Activated CD4-positive, CD25-positive, alpha-beta regulatory T cell treated with anti-CD3 and anti-CD28 coated beads, Interleukin-2, amount 50 U/mL, for 72 hours (primary cell): ENCODE measurements around the gene PLD2.
A peak's percentile ranks its signal among the peaks of the same experiment; 100 is the strongest.

Source experiments
- DNase-seq: peaks from one replicate; pipeline ENCODE4 v3.0.0; 2021

The PLD2 gene

GRCh38 chr17:4806777-4807604 is at the start of gene PLD2:
Gene PLD2, plus strand, starts transcription at chr17:4807152. Its CDS starts 621 bp downstream, at chr17:4807773.
- peak; percentile 92 for DNase-seq

GRCh38 chr17:4759776-4760236 is 47.1 kb upstream of the PLD2 start:
- no peak for DNase-seq

GRCh38 chr17:4764595-4764994 is 42.4 kb upstream of the PLD2 start:
- DNase-seq = no peak

GRCh38 chr17:4766201-4766600 is 40.8 kb upstream of the PLD2 start:
- no peak for DNase-seq

GRCh38 chr17:4766723-4767122 is 40.2 kb upstream of the PLD2 start:
- no peak for DNase-seq

GRCh38 chr17:4768298-4768697 is 38.7 kb upstream of the PLD2 start:
- DNase-seq = no peak

- no peak for DNase-seq
These were observed 37.3 kb upstream of the PLD2 start for GRCh38 chr17:4769628-4770027.

GRCh38 chr17:4771519-4772234 is 35.3 kb upstream of the PLD2 start, which contains the start of gene TM4SF5:
Gene TM4SF5, plus strand, starts transcription at chr17:4771886. Its CDS starts 37 bp downstream, at chr17:4771923.
- DNase-seq = no peak

- no peak for DNase-seq
These were observed 34.7 kb upstream of the PLD2 start for GRCh38 chr17:4772235-4772613.

GRCh38 chr17:4777969-4778760 is 28.8 kb upstream of the PLD2 start:
- no peak for DNase-seq

GRCh38 chr17:4780325-4780955 is 26.5 kb upstream of the PLD2 start:
- no peak for DNase-seq

GRCh38 chr17:4782652-4783051 is 24.3 kb upstream of the PLD2 start:
- DNase-seq = peak; percentile 30

- DNase-seq = no peak
These were observed 21.4 kb upstream of the PLD2 start for GRCh38 chr17:4785311-4786105.

GRCh38 chr17:4786106-4786511 is 20.8 kb upstream of the PLD2 start, which contains the start of gene VMO1:
Gene VMO1, minus strand, starts transcription at chr17:4786364. Its CDS starts 12 bp downstream, at chr17:4786352.
- no peak for DNase-seq

GRCh38 chr17:4786516-4786915 is 20.4 kb upstream of the PLD2 start:
- DNase-seq = no peak

GRCh38 chr17:4788159-4788806 is 18.7 kb upstream of the PLD2 start:
- no peak for DNase-seq

- DNase-seq = no peak
These were observed 17.9 kb upstream of the PLD2 start, which contains the start of gene GLTPD2 for GRCh38 chr17:4788807-4789700. Gene GLTPD2, plus strand, starts transcription at chr17:4788964. Its CDS starts 48 bp downstream, at chr17:4789012.

GRCh38 chr17:4789701-4789950 is 17.3 kb upstream of the PLD2 start:
- no peak for DNase-seq

GRCh38 chr17:4789951-4790704 is 16.8 kb upstream of the PLD2 start:
- DNase-seq = peak; percentile 82

- no peak for DNase-seq
These were observed 16.3 kb upstream of the PLD2 start for GRCh38 chr17:4790705-4791088.
